ENCODE measurements around the gene XPNPEP1. TPM values are rescaled to one million over a fixed set of nuclear protein-coding genes. Genes with fewer than 3 reads are reported as not detected.

XPNPEP1 gene
- total RNA-seq, 2 experiments from 2014 or later, result 50.3 to 54.3 TPM

DNA sequence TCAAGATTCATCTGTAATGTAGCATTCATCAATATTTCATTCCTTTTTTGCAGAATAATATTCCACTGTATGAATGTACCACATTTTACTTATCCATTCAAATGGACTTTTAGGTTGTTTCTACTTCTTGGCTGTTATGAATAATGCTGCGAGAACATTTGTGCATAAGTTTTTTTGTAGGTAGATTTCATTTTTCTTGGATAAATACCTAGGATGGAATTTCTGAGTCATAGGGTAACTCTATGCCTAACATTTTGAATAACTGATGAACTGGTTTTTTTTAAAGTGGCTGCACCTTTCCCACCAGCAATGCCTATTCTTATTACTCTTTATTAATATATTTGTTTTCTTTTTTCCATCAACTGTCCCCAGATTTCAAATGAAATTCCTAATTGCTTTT is 9.1 kb upstream of the XPNPEP1 start:
- H3K4me1 ChIP-seq (ENCODE audit: insufficient read depth, low read length), result peaks cover 35% of the 10 kb centered on the region
- intact Hi-C loops (cut with DNase I, micrococcal nuclease), result no loop called here
- no peak for TF ChIP-seq CTCF (IDR thresholded peaks at IDR 0.05)

GRCh38 chr10:109931163-109931562 is 7.9 kb upstream of the XPNPEP1 start:
- intact Hi-C loops (cut with DNase I, micrococcal nuclease), result no loop called here
- Histone ChIP-seq H3K9me3 (ENCODE audit: control insufficient read depth in 1 of 2, insufficient read depth in 1 of 2, low read length in 2 of 2) (no peaks in the 10 kb centered on the region), H3K27me3 (ENCODE audit: control insufficient read depth in 1 of 2, insufficient read depth in 2 of 2, low read length in 2 of 2) (no peaks in the 10 kb centered on the region), H3K27ac (ENCODE audit: low read depth in 1 of 2, low read length in 2 of 2) (no peak overlapping the region), H3K36me3 (ENCODE audit: insufficient read depth, low read length) (no peaks in the 10 kb centered on the region), H3K4me1 (ENCODE audit: insufficient read depth, low read length) (peaks cover 30% of the 10 kb centered on the region), H3K4me3 (ENCODE audit: low read length) (no peak overlapping the region)
- H3K27ac Mint-ChIP-seq, result no peak overlapping the region
- H3K27me3 Mint-ChIP-seq, result no peaks in the 10 kb centered on the region
- H3K4me1 Mint-ChIP-seq (ENCODE audit: low read depth), result peaks cover 41% of the 10 kb centered on the region
- no peaks in the 10 kb centered on the region for H3K9me3 Mint-ChIP-seq
- no peak overlapping the region for H3K4me3 Mint-ChIP-seq
- no peaks in the 10 kb centered on the region for H3K36me3 Mint-ChIP-seq (ENCODE audit: low read depth)
- ChIA-PET CTCF (interaction anchor here (0.9 kb wide), 1 partner anchor 8 kb away, joined by 3 read pairs; no protein-coding TSS in a partner anchor), POLR2A (interaction anchor here (0.6 kb wide), 1 partner anchor 277 kb away, joined by 3 read pairs; no protein-coding TSS in a partner anchor)
- no peak for TF ChIP-seq CTCF (IDR thresholded peaks at IDR 0.05)
- ATAC-seq (ENCODE audit: poor library complexity), result no peak
- no peak for DNase-seq

More for the DNA sequence above, 9.1 kb upstream of the XPNPEP1 start:
- Mint-ChIP-seq H3K4me1 (ENCODE audit: low read depth) (peaks cover 50% of the 10 kb centered on the region), H3K27ac (no peak overlapping the region), H3K9me3 (no peaks in the 10 kb centered on the region), H3K27me3 (no peaks in the 10 kb centered on the region), H3K36me3 (ENCODE audit: low read depth) (no peaks in the 10 kb centered on the region), H3K4me3 (no peak overlapping the region)
- DNase-seq, result no peak
- Histone ChIP-seq H3K27me3 (ENCODE audit: control insufficient read depth in 1 of 2, insufficient read depth in 2 of 2, low read length in 2 of 2) (no peaks in the 10 kb centered on the region), H3K36me3 (ENCODE audit: insufficient read depth, low read length) (no peaks in the 10 kb centered on the region), H3K4me3 (ENCODE audit: low read length) (no peak overlapping the region), H3K27ac (ENCODE audit: low read depth in 1 of 2, low read length in 2 of 2) (no peak overlapping the region), H3K9me3 (ENCODE audit: control insufficient read depth in 1 of 2, insufficient read depth in 1 of 2, low read length in 2 of 2) (no peaks in the 10 kb centered on the region)
- ChIA-PET CTCF (no interaction called here), POLR2A (no interaction called here)
- no peak for ATAC-seq (ENCODE audit: poor library complexity)

DNA sequence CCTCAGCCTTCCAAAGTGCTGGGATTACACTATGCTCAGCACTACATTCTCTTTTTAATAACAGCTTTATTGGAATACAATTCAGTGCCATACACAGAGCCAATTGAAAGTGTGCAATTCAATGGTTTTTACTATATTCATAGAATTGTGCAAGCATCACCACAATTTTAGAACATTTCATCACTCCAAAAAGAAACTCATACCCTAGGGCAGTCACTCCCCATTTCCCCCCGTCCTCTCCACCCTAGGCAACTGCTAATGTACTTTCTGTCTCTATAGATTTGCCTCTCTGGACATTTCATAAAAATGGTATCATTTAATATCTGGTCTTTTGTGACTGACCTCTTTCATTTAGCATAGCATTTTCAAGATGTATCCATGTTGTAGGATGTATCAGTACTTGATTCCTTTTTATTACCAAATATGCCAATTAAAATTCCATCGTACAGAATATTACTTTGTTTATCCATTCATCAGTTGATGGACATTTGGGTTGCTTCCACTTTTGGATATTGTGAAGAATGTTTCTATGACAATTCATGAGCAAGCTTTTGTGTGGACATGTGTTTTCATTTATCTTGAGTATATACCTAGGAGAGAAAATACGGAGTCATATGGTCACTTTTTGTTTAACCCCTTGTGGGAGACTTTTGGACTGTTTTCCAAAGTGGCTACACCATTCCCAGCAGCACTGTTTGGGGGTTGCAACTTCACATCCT is 6.3 kb upstream of the XPNPEP1 start:
- H3K9me3 Mint-ChIP-seq, result no peaks in the 10 kb centered on the region
- ChIA-PET POLR2A (interaction anchor here (0.5 kb wide), 1 partner anchor 19 kb away, joined by 3 read pairs; no protein-coding TSS in a partner anchor), CTCF (no interaction called here)
- no peak for TF ChIP-seq CTCF (IDR thresholded peaks at IDR 0.05)
- H3K36me3 Mint-ChIP-seq (ENCODE audit: low read depth), result no peaks in the 10 kb centered on the region
- peaks cover 28% of the 10 kb centered on the region for H3K4me1 Mint-ChIP-seq (ENCODE audit: low read depth)
- no peaks in the 10 kb centered on the region for H3K9me3 ChIP-seq (ENCODE audit: control insufficient read depth in 1 of 2, insufficient read depth in 1 of 2, low read length in 2 of 2)
- H3K27me3 Mint-ChIP-seq, result no peaks in the 10 kb centered on the region
- ATAC-seq (ENCODE audit: poor library complexity) (no peak), DNase-seq (no peak)
- no peak overlapping the region for H3K27ac ChIP-seq (ENCODE audit: low read depth in 1 of 2, low read length in 2 of 2)
- no peak overlapping the region for H3K27ac Mint-ChIP-seq
- no peak overlapping the region for H3K4me3 ChIP-seq (ENCODE audit: low read length)
- no peak overlapping the region for H3K4me3 Mint-ChIP-seq
- no peaks in the 10 kb centered on the region for H3K36me3 ChIP-seq (ENCODE audit: insufficient read depth, low read length)
- intact Hi-C loops (cut with DNase I, micrococcal nuclease), result no loop called here
- H3K27me3 ChIP-seq (ENCODE audit: control insufficient read depth in 1 of 2, insufficient read depth in 2 of 2, low read length in 2 of 2), result no peaks in the 10 kb centered on the region
- H3K4me1 ChIP-seq (ENCODE audit: insufficient read depth, low read length), result peaks cover 18% of the 10 kb centered on the region
